Endothelial cell of umbilical vein (primary cell): Measurements from ENCODE around the gene C1orf35. TPM values are rescaled to one million over a fixed set of nuclear protein-coding genes. Genes with fewer than 3 reads are reported as not detected.

Experiments used
- BruUV-seq: library from RNA; stranded (reverse); fragments of 400-500 nt; replicated peaks from 2 replicates; lab custom pipeline; 2021; lab: Mats Ljungman, UMichigan
- CTCF ChIA-PET: fragments of 300-600, 350-600 bp; sonication (Branson Sonifier 250); formaldehyde crosslinking; loops from one replicate; lab custom pipeline; 2021; ENCODE audit warnings: antibody characterized with exemption, inconsistent platforms; lab: Charles Lee
- POLR2A ChIA-PET: fragments of 300-600, 350-600 bp; sonication (Branson Sonifier 250); formaldehyde crosslinking; loops from one replicate; lab custom pipeline; 2021; ENCODE audit warnings: antibody characterized with exemption, inconsistent platforms; lab: Charles Lee
- DNase-seq: peaks from one replicate; pipeline ENCODE4 v3.0.0-alpha.2; 2011; ENCODE audit warnings: low read depth, low spot score
- FAIRE-seq: peaks from 2 replicates; lab custom pipeline; 2011; peaks lifted over from hg19 to GRCh38; lab: Jason Lieb, UNC
- H2AFZ ChIP-seq: 2 replicates; pipeline ENCODE4 v1.6.0; 2012; ENCODE audit warnings: low read depth, low read length, control low read depth, inconsistent platforms
- H3K27ac ChIP-seq: 2 replicates; pipeline ENCODE4 v1.5.1; 2011; ENCODE audit warnings: low read depth, mild to moderate bottlenecking, control low read depth, low read length, moderate library complexity; ENCODE audit not compliant: insufficient read depth
- H3K27me3 ChIP-seq, 2 experiments: 2 replicates each; pipeline versions ENCODE4 v1.6.0 to v1.6.1; 2011; ENCODE audit warnings: low read length in 2 of 2, mixed read lengths in 1 of 2; ENCODE audit not compliant: control insufficient read depth in 2 of 2, insufficient read depth in 2 of 2
- H3K36me3 ChIP-seq, 2 experiments: 2 replicates in 1 of 2; 3 replicates in 1 of 2; pipeline ENCODE4 v1.5.1; 2011; ENCODE audit warnings: low read length in 2 of 2, mild to moderate bottlenecking in 1 of 2, moderate library complexity in 1 of 2; ENCODE audit not compliant: control insufficient read depth in 2 of 2, insufficient read depth in 2 of 2; ENCODE audit errors: extremely low read depth in 1 of 2
- H3K4me1 ChIP-seq: 3 replicates; pipeline ENCODE4 v1.5.1; 2011; ENCODE audit warnings: mild to moderate bottlenecking, low read length; ENCODE audit not compliant: control insufficient read depth, insufficient read depth; ENCODE audit errors: extremely low read depth
- H3K4me2 ChIP-seq: 2 replicates; pipeline ENCODE4 v1.6.1; 2011; ENCODE audit warnings: low read length, control low read depth, mixed read lengths; ENCODE audit not compliant: insufficient read depth
- H3K4me3 ChIP-seq, 3 experiments: fragments of 200-600 bp in 1 of 3; sonication (generic), shearing (Covaris generic) in 1 of 3; replicated peaks in 1 of 3; 2 replicates each; pipeline ENCODE4 v1.5.1; 2011 to 2016; ENCODE audit warnings: control low read depth in 3 of 3, low read length in 3 of 3, mild to moderate bottlenecking in 2 of 3, inconsistent platforms in 1 of 3, low read depth in 1 of 3, moderate library complexity in 1 of 3; ENCODE audit not compliant: insufficient read depth in 1 of 3
- H3K79me2 ChIP-seq: 2 replicates; pipeline ENCODE4 v1.6.0; 2012; ENCODE audit warnings: low read length, inconsistent platforms; ENCODE audit not compliant: control insufficient read depth, insufficient read depth
- H3K9ac ChIP-seq: replicated peaks from 2 replicates; pipeline ENCODE3; 2011; ENCODE audit warnings: low read length, control low read depth; ENCODE audit not compliant: insufficient read depth; ENCODE audit errors: extremely low read depth
- H3K9me1 ChIP-seq: replicated peaks from 3 replicates; pipeline ENCODE4 v1.6.0; 2011; ENCODE audit warnings: mild to moderate bottlenecking, low read length; ENCODE audit not compliant: control insufficient read depth, insufficient read depth; ENCODE audit errors: extremely low read depth
- H3K9me3 ChIP-seq: replicated peaks from 2 replicates; pipeline ENCODE4 v1.5.1; 2012; ENCODE audit warnings: low read length, inconsistent platforms; ENCODE audit not compliant: control insufficient read depth, insufficient read depth
- H4K20me1 ChIP-seq: replicated peaks from 2 replicates; pipeline ENCODE3; 2011; ENCODE audit warnings: mild to moderate bottlenecking, low read length; ENCODE audit not compliant: control insufficient read depth, insufficient read depth; ENCODE audit errors: extremely low read depth
- EZH2 ChIP-seq: IDR thresholded peaks from 2 replicates; pipeline ENCODE4 v1.6.1; 2012; ENCODE audit warnings: borderline replicate concordance, low read depth, mild to moderate bottlenecking, moderate library complexity, low read length, inconsistent platforms; ENCODE audit not compliant: severe bottlenecking
- FOS ChIP-seq: IDR thresholded peaks from 2 replicates; pipeline ENCODE4 v1.6.1; 2011; ENCODE audit warnings: mild to moderate bottlenecking, low read length, moderate library complexity, borderline replicate concordance; ENCODE audit not compliant: insufficient read depth
- GATA2 ChIP-seq: IDR thresholded peaks from 2 replicates; pipeline ENCODE4 v1.7.0; 2011; ENCODE audit warnings: low read depth, mild to moderate bottlenecking, moderate library complexity, mixed read lengths, low read length; ENCODE audit not compliant: insufficient read length, insufficient read depth
- JUN ChIP-seq: IDR thresholded peaks from 2 replicates; pipeline ENCODE4 v1.6.1; 2011; ENCODE audit warnings: borderline replicate concordance, low read depth; ENCODE audit not compliant: insufficient read length, insufficient read depth
- MAX ChIP-seq: IDR thresholded peaks from 2 replicates; pipeline ENCODE4 v1.6.1; 2011; ENCODE audit not compliant: insufficient read depth, insufficient read length
- MYC ChIP-seq: IDR thresholded peaks from one replicate; pipeline ENCODE4 v1.6.1; 2011; ENCODE audit warnings: mild to moderate bottlenecking, low read depth, low read length
- POLR2A ChIP-seq: IDR thresholded peaks from 2 replicates; pipeline ENCODE4 v1.6.1; 2012; ENCODE audit warnings: low read depth, mild to moderate bottlenecking, control low read depth, low read length
- POLR2AphosphoS5 ChIP-seq: IDR thresholded peaks from 2 replicates; pipeline ENCODE4 v1.6.1; 2012; ENCODE audit warnings: low read depth, mild to moderate bottlenecking, control low read depth, low read length, moderate library complexity; ENCODE audit not compliant: insufficient read depth
- dilution Hi-C: fragments of 300-500 bp; cut with MboI; formaldehyde crosslinking; loops from one replicate; pipeline ENCODE4 v1.15.0; 2019; ENCODE audit warnings: low sequenced_read_pairs; ENCODE audit not compliant: extremely low pct_ligation_motif_present
- intact Hi-C: fragments of 100-400 bp; cut with micrococcal nuclease; formaldehyde crosslinking; loops from one replicate; pipeline ENCODE4 v1.10.0; 2022
- polyA plus RNA-seq, 4 experiments: library from polyadenylated mRNA; depleted of rRNA in 3 of 4; stranded (reverse) in 3 of 4; unstranded in 1 of 4; fragments of >200 nt; gene quantifications; 2 replicates each; pipeline versions ENCODE4 v1.2.1 to v1.2.3, GENCODE V29; 2011 to 2012; ENCODE audit warnings: missing spikeins in 1 of 4
- total RNA-seq: library from RNA; stranded (reverse); gene quantifications from 2 replicates; pipeline ENCODE4 v1.2.3, GENCODE V29; 2021

Gene C1orf35
- total and polyA plus RNA-seq, 2 donors (not counting 3 experiments of a cell fraction or from before 2014, with no cell fraction given), result 19.9 to 21.7 TPM

GRCh38 chr1:228072658-228073043 is 30.5 kb downstream of the C1orf35 start:
- H3K9me3 ChIP-seq, result no peaks in the 10 kb centered on the region
- H3K79me2 ChIP-seq, result no peaks in the 10 kb centered on the region
- FAIRE-seq, result no peak
- H2AFZ ChIP-seq, result no peak overlapping the region
- H3K4me3 ChIP-seq, result no peak overlapping the region
- H3K27ac ChIP-seq, result no peak overlapping the region
- BruUV-seq, result no TSS peak
- dilution Hi-C loops, result no loop called here
- no peak for DNase-seq
- no peaks in the 10 kb centered on the region for H3K4me1 ChIP-seq
- no peaks in the 10 kb centered on the region for H4K20me1 ChIP-seq
- TF ChIP-seq MAX, result no peak
- TF ChIP-seq POLR2A, result no peak
- TF ChIP-seq JUN, result no peak
- no peak for TF ChIP-seq FOS
- TF ChIP-seq POLR2AphosphoS5, result peak; percentile 14
- no peak for TF ChIP-seq GATA2
- POLR2A ChIA-PET, result no interaction called here
- H3K36me3 ChIP-seq, result no peaks in the 10 kb centered on the region
- intact Hi-C loops, result loop anchor here (5.0 kb wide), 2 partner anchors 75 to 310 kb away; no protein-coding TSS in a partner anchor
- CTCF ChIA-PET, result no interaction called here
- no peak overlapping the region for H3K9ac ChIP-seq
- H3K27me3 ChIP-seq, result peaks cover 0 to 5% of the 10 kb centered on the region in 2 experiments
- H3K4me2 ChIP-seq, result no peak overlapping the region
- no peaks in the 10 kb centered on the region for H3K9me1 ChIP-seq

GRCh38 chr1:228071839-228072657 is 31.1 kb downstream of the C1orf35 start:
- no peaks in the 10 kb centered on the region for H3K79me2 ChIP-seq
- no peak overlapping the region for H3K4me2 ChIP-seq
- H3K4me1 ChIP-seq, result no peaks in the 10 kb centered on the region
- H3K27ac ChIP-seq, result no peak overlapping the region
- dilution Hi-C loops, result no loop called here
- TF ChIP-seq MYC (no peak), MAX (no peak), POLR2AphosphoS5 (no peak), POLR2A (no peak), EZH2 (no peak)
- H3K9me3 ChIP-seq, result no peaks in the 10 kb centered on the region
- no TSS peak for BruUV-seq
- ChIA-PET POLR2A (no interaction called here), CTCF (no interaction called here)
- FAIRE-seq (no peak), DNase-seq (no peak)
- H3K27me3 ChIP-seq, result peaks cover 0 to 7% of the 10 kb centered on the region in 2 experiments
- H3K4me3 ChIP-seq, result no peak overlapping the region
- H2AFZ ChIP-seq, result no peak overlapping the region
- intact Hi-C loops, result loop anchor here (5.0 kb wide), 2 partner anchors 75 to 310 kb away; no protein-coding TSS in a partner anchor
- no peak overlapping the region for H3K9ac ChIP-seq
- H4K20me1 ChIP-seq, result no peaks in the 10 kb centered on the region
- H3K36me3 ChIP-seq, result no peaks in the 10 kb centered on the region
- H3K9me1 ChIP-seq, result no peaks in the 10 kb centered on the region
